ENCODE measurements around the gene VRK1.

The VRK1 gene

DNA sequence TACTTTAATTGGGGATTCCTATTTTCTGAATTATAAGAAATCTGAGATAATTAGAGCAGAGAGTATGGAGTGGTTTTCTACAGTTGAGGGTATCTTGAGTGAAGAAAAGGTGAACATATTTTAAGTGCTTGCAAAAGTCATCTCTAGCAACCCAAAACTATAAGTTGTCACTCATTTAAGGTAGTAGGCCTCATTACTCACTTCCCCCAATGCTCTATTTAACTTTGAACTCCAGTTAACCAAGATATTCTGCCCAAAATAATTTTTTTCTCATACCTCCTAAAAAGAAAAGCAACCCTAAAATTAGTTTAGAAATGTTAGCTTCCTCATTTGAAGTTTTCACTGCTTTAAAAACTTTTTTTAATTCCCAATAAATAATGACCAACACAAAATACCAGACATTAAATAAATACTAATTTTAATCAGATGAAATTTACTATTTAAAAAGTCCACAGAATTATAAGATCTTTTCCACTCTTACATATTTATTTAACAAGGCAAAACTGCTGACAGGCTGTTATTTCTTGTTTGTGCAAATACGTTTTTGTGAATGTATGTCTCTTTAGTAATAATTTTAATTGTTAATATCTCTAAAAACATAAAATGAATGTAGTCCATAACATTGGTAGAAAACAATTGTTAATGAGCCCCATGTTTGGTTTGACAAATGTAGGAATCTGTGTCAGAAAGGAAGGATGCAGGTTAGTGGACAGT, 47.8 kb downstream of the VRK1 start:
- DNase-seq (ENCODE audit: low read depth): no peak
- H3K4me3 ChIP-seq (ENCODE audit: control insufficient read depth, low read depth, low read length): no peak overlapping the region
- TF ChIP-seq, protein P1, sequence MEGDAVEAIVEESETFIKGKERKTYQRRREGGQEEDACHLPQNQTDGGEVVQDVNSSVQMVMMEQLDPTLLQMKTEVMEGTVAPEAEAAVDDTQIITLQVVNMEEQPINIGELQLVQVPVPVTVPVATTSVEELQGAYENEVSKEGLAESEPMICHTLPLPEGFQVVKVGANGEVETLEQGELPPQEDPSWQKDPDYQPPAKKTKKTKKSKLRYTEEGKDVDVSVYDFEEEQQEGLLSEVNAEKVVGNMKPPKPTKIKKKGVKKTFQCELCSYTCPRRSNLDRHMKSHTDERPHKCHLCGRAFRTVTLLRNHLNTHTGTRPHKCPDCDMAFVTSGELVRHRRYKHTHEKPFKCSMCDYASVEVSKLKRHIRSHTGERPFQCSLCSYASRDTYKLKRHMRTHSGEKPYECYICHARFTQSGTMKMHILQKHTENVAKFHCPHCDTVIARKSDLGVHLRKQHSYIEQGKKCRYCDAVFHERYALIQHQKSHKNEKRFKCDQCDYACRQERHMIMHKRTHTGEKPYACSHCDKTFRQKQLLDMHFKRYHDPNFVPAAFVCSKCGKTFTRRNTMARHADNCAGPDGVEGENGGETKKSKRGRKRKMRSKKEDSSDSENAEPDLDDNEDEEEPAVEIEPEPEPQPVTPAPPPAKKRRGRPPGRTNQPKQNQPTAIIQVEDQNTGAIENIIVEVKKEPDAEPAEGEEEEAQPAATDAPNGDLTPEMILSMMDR (conservative IDR thresholded peaks at IDR 0.05; ENCODE audit: control insufficient read depth, insufficient read depth, low read depth, low read length): no peak

DNA sequence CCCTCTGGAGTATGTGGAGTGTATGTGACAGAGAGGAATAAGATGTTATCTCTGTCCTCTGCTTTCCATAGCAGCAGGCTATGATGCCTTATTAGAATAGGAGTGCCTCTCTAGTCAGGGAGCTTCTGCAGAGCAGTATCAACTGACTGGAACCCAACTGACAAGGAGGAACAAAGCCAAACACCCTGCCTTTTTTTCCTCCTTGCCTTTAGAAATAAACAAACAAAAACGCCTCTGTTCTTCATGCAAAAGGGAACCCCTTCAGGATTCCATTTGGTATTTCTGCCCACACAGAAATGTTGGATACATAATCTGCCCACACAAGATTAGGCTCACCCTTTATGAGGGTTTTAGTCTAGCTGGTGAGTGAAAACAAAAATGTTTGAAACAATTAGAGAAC, 50.3 kb downstream of the VRK1 start:
- no peak overlapping the region for H3K4me3 ChIP-seq (ENCODE audit: control insufficient read depth, low read depth, low read length)
- DNase-seq (ENCODE audit: low read depth): no peak
- TF ChIP-seq, protein P1 (conservative IDR thresholded peaks at IDR 0.05; ENCODE audit: control insufficient read depth, insufficient read depth, low read depth, low read length): no peak

DNA sequence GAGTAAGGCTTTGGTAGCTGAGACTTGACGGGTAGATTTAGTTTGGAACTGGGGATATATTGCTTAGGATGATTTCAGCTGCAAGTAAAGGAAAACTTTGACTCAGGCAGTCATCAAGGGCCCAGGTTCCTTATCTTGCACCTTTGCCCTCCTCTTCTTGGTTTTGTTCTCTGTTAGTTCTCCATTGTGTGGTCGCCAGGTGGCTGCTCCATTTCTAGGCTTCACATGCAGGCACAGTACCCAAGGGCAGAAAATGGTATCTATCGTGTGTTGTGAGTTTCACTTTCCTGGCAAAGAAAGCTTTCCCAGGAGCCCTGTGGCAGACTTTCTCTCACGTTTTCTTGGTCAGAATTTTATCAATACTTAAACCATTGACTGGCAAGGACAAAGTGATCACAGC, 50.8 kb downstream of the VRK1 start:
- no peak overlapping the region for H3K4me3 ChIP-seq (ENCODE audit: control insufficient read depth, low read depth, low read length)
- TF ChIP-seq, protein P1 (conservative IDR thresholded peaks at IDR 0.05; ENCODE audit: control insufficient read depth, insufficient read depth, low read depth, low read length): no peak
- no peak for DNase-seq (ENCODE audit: low read depth)

DNA sequence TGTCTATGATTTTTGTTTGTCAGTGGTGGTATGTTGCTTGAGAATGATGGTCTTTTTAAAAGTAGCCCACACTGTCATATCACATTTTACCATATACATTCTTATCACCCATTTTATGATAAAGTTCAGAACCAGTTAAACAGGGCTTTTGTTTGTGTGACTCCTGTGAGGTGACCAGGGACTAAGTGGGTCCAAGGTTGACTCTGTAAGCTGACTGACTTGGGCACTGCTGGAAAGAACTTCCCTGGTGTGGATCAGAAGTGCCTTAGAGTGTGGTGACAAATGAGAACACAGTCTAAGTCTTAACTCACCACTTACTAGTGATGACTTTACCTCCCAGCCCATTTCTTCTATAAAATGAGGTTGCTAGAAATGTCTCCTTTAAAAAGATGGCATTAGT, 52.6 kb downstream of the VRK1 start:
- no peak for DNase-seq (ENCODE audit: low read depth)
- H3K4me3 ChIP-seq (ENCODE audit: control insufficient read depth, low read depth, low read length): no peak overlapping the region
- TF ChIP-seq, protein P1 (conservative IDR thresholded peaks at IDR 0.05; ENCODE audit: control insufficient read depth, insufficient read depth, low read depth, low read length): no peak

DNA sequence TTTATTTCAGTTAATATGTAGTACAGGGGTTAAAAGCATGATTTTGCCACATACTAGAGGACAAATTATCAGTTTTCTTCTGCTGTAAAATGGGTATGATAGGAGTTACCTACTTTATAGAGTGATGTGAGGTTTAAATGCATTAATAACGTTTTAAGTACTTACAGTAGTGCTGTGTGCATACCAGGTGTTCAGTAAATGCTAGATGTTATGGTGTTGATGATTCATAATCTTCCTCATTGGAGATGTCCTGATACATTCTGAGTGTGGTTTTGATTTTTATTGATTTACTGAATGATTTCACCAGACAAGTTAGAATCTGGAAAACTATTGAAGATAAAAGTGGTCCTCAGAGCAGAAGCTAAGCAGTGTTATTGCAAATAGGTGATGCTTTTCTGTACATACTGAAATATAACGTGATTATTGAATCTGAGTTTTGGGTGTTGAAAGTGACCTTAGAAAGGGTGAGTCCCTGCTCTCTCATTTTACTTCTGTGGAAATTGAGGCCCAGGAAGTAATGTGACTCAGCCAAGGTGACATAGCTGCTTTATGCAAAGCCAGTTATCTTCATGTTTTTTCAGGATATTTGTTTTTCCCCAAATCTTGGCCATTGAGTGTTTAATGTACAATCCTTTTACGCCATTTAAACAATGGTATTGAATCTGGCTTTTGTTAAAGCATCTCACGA, 54.7 kb downstream of the VRK1 start:
- no peak overlapping the region for H3K4me3 ChIP-seq (ENCODE audit: control insufficient read depth, low read depth, low read length)
- DNase-seq (ENCODE audit: low read depth): peak; percentile 3
- TF ChIP-seq, protein P1 (conservative IDR thresholded peaks at IDR 0.05; ENCODE audit: control insufficient read depth, insufficient read depth, low read depth, low read length): no peak

DNA sequence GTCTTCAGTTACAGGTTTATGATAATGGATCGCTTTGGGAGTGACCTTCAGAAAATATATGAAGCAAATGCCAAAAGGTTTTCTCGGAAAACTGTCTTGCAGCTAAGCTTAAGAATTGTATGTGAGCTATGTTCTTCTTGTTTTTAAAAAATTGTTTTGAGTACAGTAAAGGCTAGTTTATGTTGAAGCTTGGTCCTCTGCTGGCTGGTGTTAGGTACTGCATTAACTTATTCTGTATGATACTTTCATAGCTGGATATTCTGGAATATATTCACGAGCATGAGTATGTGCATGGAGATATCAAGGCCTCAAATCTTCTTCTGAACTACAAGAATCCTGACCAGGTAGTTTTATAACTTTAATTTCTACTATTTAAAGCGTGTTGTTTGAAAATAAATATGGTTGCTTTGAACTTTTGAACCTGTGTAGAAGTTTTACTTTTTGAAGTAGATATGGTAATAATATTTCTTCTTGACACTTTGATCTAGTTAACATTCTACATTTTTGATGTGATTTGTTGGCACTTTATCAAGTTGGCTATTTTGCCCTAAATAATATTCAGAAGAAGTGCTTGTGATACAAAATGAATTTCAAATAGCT, 55.7 kb downstream of the VRK1 start:
- no peak overlapping the region for H3K4me3 ChIP-seq (ENCODE audit: control insufficient read depth, low read depth, low read length)
- DNase-seq (ENCODE audit: low read depth): peak; percentile 72
- TF ChIP-seq, protein P1 (conservative IDR thresholded peaks at IDR 0.05; ENCODE audit: control insufficient read depth, insufficient read depth, low read depth, low read length): peak; percentile 78

Measured in fibroblast of mammary gland (primary cell).